HL-60 (cell line): ENCODE measurements around the gene ADAM12.

Source experiments
- POLR2AphosphoS5 ChIP-seq: IDR thresholded peaks from 2 replicates; pipeline ENCODE4 v1.6.1; 2012; ENCODE audit warnings: low read depth
- SPI1 ChIP-seq: IDR thresholded peaks from 2 replicates; pipeline ENCODE4 v1.6.1; 2012; ENCODE audit warnings: low read depth, mild to moderate bottlenecking, borderline replicate concordance
- TF ChIP-seq, protein P1 (sequence below): IDR thresholded peaks from one replicate; pipeline ENCODE4 v1.5.1; 2011; ENCODE audit warnings: low read length, control low read depth, inconsistent platforms; ENCODE audit not compliant: insufficient read depth

DNA sequence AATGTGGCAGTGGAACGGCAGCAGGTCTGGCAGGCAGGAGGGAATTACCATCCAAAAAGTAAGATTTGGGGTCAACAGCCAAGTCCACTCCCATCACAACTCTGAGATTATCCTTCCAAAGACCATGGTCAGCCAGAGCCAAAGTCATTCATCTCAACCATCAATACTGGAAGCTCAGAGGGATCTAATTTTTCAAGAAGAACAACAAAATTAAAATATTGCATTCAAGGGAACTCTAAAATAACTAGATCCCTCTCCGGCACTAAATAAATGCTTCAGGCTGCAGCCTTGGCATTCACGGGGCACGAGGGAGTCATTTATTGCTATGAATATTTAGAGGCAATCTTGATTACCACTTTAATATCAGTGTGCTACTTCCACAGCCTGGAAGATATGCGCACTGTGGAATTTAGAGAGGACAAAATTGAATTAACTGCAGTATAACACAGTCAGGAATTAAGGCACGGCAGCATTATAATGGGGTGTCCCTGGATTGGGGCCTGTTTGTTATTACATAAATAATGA is 102.0 kb downstream of the ADAM12 start:
- TF ChIP-seq, protein P1, sequence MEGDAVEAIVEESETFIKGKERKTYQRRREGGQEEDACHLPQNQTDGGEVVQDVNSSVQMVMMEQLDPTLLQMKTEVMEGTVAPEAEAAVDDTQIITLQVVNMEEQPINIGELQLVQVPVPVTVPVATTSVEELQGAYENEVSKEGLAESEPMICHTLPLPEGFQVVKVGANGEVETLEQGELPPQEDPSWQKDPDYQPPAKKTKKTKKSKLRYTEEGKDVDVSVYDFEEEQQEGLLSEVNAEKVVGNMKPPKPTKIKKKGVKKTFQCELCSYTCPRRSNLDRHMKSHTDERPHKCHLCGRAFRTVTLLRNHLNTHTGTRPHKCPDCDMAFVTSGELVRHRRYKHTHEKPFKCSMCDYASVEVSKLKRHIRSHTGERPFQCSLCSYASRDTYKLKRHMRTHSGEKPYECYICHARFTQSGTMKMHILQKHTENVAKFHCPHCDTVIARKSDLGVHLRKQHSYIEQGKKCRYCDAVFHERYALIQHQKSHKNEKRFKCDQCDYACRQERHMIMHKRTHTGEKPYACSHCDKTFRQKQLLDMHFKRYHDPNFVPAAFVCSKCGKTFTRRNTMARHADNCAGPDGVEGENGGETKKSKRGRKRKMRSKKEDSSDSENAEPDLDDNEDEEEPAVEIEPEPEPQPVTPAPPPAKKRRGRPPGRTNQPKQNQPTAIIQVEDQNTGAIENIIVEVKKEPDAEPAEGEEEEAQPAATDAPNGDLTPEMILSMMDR, result no peak
- TF ChIP-seq POLR2AphosphoS5, result no peak
- no peak for TF ChIP-seq SPI1
